LoVo (cell line): Measurements from ENCODE around the gene PCNX4.
"Not testable (repeated sequence)": the region's sequence is repeated elsewhere in the genome, so short reads cannot be mapped to it uniquely, and the experiment has no call there.

Experiments
- DNase-seq: peaks from one replicate; pipeline ENCODE4 v3.0.0-alpha.2; 2016; ENCODE audit warnings: low spot score

PCNX4 gene

DNA sequence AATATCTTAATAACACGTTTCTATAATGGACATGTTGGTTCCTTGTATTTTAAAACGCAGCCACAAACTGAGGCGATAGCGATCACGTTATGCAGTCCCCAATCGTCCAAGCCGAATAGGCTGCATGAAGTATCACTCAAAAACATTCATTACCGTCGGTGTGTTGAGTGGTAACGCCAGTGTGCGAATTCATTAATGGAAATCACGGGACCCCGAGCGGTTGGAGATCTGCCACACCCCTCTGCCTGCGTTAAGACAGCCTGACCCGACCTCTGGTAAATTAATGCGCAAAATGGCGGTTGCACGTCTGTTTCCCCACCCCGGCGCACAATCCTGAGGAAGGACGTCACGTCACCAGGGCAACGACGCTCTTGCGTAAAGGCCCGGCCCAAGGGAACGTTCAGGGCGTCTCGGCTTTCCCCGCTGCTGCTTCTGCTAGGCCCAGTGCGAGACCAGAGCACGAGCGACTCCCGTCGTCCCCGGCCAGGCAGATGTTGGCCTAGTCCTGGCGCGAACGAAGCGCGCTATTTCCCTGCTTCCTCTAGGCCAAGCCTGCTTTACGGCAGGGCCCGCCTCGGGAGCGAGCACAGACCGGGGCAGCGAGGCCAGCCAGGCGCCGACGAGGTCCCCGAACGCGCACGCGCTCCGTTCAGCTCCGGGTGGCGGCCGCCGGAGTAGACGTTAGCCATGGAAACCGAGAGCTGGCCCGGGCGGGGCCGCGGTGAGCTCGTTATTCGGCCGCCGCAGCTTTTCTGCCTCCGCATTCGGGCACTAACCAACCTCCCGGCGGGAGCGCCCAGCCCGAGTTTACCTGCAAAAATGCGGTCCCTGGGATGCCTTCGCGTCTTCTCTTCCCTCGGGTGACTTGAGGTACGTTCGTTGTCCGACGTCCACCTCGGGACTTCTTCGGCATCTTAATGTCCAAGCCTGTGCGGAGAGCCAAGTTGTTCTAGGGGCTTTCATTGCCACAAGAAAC is at the start of gene PCNX4:
Gene PCNX4, plus strand, starts transcription at position 374 of the 976 bp plus-strand sequence. CDS start 15,716 bp downstream, outside the sequence.
- peak; percentile 99 for DNase-seq

DNA sequence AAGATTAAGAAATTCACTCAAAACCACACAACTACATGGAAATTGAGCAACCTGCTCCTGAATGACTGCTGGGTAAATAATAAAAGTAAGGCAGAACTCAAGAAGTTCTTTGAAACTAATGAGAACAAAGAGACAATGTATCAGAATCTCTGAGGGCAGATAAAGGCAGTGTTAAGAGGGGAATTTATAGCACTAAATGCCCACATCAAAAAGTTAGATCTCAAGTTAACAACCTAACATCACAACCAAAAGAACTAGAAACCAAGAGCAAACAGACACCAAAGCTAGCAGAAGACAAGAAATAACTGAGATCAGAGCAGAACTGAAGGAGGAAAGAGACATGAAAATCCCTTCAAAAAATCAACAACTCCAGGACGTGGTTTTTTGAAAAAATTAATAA is 43.7 kb upstream of the PCNX4 start:
- not testable (repeated sequence) for DNase-seq

DNA sequence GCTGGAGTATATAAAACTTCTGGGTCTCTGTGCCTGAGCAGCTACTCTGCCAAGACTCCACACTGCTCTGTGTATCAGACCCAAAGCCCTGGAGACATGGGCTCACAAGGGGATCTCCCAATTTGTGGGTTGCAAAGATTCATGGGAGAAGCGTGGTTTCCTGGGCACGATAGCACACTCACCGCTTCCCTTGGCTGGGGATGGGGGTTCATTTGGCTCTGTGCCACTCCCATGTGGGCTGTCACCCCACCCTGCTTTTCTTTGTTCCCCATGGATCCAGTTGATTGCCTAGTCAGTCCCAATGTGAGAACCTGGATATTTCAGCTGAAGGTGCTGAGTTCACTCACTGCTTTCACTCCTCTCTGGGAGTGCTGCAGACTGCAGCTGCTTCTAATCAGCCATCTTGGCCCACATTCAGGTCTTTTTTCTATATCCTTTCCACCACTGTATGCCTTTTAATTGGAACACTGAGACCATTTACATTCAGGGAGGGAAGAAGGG is 40.0 kb upstream of the PCNX4 start:
- DNase-seq = no peak

DNA sequence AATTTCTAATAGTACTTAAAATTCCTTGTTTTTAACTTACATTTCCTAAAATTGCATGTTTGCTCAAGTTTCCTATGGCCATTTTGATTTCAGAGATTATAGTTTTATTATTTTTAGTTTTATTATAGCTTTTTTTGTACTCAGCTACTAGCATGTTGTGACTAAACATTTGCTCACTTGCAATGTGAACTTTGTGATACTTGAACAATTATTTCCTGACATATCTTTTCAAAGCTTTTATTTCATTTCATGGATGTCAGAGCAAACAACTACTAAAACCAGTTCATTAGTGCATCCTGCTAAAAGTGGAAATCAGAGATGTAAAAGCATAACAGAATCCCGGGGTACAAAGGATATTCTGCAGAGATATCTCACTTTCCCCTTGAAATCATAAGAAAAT is 33.6 kb upstream of the PCNX4 start:
- DNase-seq = no peak

DNA sequence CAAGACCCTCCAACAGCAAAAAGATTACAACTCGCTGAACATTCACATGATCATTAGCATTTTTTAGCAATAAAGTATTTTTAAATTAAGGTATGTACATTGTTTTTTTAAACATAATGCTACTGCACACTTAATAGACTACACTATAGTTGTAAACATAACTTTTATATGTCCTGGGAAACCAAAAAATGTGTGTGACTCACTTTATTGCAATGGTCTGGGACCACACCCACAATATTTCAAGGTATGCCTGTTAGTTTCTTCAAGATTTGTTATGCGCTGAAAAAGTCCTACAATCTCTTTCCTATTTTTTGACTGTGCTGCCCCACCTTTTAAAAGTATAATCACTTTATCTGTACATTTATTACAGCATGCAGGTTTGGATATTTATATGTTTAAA is 30.4 kb upstream of the PCNX4 start:
- peak; percentile 61 for DNase-seq

DNA sequence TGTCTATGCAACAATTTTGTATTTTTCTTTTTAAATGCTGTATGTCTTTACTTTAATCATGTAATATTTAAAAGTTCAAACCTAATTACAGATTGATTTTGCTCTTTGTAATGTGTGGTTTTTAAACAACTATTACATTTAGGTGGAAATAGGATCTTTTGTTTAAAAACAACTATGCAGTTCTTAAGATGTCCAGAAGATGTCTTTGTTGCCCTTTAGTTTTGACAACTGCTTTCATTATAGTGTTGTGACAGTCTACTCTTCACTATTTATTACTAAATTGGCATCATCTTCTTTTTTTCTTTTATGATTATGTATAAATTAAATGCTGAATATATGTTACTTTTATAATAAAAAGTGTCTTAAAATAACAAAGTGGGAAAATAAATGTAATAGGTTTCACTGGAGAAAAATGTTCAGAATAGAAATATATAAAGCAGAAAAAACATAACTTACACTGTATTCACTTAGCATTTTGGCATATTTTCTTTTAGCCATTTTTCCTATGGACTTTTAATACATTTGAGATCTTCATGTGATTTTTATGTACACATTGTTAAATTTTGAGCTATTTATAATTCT is 27.1 kb upstream of the PCNX4 start:
- DNase-seq = peak; percentile 47

DNA sequence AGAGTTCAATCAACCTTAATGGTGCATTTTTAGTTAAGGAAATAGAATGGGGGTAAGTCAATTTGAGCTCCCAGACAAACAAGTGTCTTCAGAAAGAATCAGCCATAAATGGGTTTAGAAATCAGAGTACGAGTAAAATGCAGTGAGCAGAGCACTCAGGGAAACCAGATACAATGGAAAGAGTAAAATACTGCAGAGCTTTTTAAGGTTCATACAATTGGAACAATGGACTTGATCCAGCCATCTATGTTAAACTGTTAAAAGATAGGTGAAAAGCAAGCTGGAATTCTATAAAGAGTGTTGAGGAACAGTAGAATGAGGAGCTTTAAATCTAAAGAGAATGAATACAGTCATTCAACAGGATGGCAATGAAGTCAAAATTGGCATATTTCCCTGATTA is 23.8 kb upstream of the PCNX4 start:
- DNase-seq = no peak

DNA sequence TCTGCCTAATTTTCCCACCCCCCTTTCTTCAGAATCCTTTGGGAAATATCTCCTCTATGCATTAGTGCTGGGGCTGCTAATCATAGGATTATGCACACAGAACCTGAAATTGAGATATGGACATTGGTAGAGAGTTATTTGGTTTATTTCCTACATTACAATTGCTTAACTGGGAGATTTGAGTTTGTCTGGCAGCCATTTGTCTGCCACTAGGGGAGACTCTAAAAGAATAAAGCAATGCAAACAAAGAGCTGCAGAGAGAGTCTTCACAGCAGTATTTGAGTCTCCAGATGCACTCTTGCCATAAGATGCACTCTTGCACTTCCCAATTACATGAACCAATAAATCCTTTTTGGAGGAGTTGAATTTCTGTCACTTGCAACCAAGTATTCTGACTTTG is 12.0 kb upstream of the PCNX4 start:
- no peak for DNase-seq

DNA sequence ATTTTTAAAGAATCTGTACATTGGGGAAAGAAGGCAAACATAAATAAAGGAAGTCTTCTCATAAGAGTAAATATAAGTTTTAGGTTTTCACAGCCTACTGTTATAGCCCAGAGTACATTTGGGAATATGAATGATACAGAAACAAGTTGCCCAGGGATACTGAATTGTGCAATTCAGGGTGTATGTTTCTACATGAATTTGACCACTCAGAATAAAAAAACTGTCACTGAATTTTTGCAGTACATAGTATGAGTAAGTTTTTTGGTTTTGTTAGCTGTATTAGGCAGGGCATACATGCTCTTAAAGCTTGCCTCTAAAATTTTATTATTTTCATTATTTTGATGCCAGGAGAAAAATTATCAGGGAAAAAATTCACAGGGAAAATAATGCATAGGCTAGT is 6.6 kb upstream of the PCNX4 start:
- no peak for DNase-seq

DNA sequence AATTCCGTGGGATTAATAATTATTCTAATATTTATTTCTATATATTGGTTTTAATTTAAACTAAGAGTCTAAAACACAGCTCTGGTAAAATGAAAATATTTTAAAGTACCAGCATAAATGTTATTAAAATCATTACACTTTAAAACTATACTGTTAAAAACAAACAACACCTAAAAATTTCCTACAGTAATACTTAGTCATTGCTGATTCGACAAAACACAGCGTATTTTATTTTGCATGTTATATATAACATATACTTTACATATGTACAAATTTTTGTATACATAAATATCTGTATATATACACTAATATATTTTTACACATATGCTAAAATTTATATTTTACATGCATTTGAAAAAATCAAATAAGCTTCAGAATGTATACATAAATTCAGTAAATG is 6.0 kb upstream of the PCNX4 start:
- DNase-seq = no peak

DNA sequence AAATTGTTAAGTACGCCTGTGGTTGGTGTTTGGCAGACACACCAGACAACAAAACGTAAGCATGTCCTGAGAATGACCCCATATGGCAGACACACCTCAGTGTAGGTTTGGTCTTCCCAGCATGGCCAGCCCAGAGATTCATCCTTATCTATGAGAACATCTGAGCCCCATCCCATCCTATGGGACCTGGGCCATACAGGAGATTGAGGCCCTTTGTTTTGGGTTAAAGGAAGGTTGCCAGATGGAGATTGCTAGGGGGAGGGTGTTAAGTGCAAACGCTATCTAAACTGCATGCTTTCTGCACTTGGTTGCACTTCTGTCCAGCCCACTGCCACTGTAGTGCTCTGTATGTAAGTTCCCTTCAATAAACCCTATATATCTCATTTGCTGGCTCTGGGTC is 4.1 kb upstream of the PCNX4 start:
- no peak for DNase-seq

DNA sequence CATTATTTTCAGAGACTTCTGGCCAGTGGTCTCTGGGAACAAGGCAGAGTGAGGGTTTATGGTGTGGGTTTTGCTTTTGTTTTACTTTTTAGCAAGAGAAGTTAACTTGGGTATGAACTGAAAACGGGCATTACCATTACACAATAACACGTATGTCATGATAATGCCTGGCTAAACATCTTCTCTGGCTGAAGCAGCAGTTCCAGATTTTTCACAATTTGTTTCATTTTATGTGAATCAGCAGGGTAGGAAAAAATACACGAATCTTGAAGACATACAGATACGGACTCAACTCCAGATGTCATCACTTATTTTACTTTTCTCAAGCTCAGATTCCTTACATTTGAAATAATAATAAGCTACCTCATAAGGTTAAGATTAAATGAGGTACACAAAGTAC is 2.5 kb upstream of the PCNX4 start:
- DNase-seq = no peak

DNA sequence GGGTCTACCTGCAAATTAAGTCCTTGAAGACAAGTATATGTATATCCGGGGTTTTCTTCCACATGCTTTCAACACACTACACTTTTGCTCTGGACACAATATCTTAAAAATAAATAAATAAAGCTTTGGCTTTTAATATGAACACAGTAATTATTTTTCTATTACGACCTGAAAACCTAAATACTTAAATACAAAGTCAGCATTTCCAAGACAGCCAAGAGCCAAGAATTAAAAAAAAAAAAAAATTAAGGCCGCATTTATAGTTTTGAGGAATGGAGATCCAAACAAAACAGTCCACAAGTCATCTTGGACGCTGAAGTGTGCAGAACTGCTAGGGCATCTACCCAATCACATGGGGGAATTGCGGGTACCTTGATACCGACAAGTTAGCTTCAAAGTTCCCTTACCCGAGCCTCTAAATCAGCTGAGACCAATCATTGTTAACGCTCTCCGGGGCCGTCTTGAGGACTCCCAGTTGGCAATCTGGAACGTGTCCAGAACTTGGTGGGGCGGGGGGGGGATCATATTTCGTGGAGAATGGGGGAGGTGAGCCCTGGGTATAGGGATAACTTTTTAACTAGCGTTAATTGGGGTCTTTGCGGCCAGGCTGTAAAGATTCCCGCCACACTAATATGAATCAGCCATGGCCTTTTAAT is 731 bp upstream of the PCNX4 start:
- peak; percentile 51 for DNase-seq

DNA sequence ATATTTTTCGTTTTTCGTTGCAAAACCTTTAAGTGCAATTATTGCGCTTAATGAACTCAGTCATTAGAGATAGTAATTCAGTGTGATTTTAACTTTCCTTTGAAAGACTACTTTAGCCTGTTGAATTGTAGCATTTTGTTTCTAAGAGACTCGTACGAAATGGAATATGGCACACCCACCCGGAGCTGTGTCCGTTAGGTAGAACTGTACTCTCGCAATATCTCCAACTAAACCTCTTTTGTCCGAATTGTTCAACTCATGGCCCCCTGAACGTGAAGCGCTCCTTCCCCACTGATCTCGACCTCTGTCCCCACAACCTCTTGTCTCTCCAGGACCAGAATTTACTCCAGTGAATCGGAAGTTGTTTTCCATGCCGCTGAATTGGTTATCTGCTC is 800 bp downstream of the PCNX4 start:
- DNase-seq = peak; percentile 23

DNA sequence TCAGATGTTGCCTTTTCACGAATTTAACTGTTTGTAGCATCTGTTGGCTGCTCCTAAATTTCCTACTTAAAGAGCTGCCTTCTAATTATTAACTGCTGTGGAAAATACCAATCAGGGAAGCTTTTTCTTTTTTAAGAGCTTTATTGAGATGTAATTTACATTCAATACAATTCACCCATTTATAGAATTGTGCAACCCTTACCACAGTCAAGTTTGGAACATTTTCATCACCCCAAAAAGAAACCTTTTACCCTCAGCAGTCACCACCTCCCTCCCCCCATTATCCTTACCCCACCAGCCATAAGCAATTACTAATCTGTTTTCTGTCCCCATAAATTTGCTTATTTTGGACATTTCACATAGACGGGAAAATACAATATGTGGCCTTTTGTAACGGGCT is 1.4 kb downstream of the PCNX4 start:
- no peak for DNase-seq

DNA sequence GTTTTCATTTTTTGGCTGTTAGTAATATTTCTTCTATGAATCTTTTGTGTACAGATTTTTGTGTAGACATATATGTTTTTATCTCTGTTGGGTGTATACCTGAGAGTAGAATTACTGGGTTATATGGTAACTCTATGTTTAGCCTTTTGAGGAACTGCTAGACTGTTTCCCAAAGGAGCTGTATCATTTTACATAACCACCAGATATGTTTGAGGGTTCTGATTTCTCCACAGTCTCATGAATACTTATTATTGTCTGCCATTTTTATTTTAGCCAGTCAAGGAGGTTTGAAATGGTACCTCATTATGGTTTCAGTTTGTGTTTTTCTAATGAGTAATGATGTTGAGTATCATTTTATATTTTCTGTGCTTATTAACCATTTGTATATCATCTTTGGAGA is 1.9 kb downstream of the PCNX4 start:
- no peak for DNase-seq

DNA sequence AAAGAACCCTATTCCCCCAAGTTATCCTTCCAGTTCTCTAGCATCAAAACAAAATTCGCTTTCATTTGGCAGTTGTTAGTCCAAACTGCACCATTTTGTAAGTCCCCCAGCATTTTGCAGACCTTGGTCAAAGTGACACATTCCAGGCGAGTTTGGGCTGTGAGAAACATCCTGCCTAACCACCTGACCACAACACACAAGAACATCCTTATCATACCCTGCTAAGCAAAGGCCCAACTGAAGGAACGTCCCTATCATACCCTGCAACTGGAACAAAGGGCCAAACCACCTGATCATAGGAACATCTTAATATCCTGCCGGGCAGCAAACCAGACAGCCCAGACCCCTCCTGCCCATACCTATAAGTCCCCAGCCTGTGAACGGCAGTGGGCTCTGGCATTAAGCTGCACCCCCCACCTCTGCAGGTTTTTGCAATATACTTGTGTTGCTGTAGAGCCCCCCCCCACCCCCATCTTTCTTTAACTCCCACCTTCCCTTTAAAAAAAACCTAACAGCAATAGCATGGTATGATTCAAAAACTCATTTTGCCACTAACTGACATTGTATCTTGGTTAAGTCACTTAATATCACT is 2.7 kb downstream of the PCNX4 start:
- DNase-seq = peak; percentile 9

DNA sequence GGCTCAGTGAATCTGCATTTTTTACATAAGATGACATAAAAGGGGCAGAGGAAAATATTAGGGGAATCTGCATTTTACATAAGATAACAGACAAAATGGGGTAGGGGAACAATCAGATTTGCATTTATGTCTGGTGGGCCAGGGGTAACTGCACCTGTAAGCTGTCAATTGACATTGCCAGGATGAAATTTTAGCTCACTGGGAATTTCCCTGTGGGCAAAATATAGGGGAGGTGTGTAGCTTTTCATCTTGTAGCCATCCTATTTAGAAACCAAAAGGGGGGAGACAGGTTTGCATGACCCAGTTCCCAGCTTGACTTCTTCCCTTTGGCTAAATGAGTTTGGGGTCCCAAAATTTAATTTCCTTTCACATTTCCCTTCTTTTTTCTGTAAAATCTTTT is 3.5 kb downstream of the PCNX4 start:
- DNase-seq = no peak

DNA sequence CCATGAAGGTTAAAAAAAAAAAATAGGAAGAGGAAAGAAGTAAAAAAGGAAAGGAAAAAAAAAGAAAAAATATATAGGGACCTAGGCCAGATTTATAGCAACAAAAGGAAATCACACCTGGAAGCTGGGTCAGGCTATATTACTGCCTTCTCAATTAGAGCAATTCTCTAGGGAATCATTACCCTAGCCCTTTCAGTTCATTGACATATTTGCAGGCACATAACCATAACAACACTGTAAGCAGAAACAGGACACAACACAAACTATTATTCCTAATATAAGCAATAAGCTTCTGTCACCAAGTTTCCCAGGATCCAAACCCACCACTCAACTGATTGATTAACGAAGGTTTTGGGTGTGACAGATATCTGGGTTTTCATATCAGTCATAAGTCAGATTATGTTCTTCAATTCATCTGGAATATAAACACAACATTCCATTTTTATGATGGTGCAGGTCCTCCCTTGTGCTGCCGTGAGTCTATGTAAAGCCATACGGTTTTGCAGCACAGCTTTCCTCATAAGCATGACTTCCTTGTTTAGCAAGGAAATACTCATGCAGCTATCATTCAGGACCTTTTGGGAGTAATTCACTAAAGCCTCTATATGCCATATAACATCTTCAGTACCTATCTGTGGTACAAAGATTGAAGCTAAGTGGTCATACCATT is 4.2 kb downstream of the PCNX4 start:
- no peak for DNase-seq

DNA sequence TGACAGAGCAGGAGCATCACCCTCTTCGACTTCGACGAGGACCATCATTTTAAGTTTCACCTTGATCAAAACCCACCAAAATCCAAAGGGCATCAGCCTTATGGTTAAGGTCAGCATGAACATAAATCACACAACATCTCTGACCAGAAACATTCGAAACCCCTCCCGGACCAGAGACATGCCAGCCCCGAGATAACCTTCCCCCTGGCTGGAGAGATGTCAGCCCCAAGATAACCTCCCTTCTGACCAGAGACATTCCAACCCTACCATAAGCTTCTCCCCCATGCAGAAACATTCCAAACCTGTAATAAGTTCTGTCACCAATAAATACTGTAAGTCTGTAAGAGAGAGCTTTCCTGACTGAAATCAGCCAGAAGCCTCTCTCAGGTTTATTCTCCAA is 6.3 kb downstream of the PCNX4 start:
- DNase-seq = no peak

DNA sequence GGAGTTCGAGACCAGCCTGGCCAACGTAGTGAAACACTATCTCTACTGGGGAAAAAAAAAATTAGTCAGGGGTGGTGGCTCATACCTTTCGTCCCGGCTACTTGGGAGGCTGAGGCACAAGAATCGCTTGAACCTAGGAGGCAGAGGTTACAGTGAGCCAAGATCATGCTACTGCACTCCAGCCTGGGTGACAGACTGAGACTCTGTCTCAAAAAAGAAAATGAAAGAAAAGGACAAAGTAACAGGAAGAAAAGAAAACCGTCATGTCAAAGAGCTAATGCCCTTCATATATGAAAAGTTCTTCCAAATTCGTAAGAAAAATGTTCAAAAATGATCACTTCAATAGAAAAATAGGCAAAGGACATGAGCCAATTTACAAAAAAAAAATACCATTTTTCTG is 8.1 kb downstream of the PCNX4 start:
- DNase-seq = not testable (repeated sequence)

DNA sequence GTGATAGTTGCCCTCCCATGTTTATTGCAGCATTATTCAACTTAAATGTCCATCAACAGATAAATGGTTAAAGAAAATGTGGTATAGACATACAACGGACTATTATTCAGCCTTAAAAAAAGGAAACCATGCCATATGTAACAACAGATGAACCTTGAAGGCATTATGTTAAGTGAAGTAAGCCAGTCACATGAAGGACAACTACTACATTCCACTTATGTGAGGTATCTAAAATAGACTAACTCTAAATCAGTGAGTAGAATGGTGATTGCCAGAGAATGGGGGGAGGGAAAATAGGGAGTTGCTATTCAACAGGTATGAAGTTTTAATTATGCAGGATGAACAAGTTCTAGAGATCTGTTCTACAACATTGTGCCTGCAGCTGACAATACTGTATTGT is 10.1 kb downstream of the PCNX4 start:
- DNase-seq = no peak
